HG02840 (cell line): ENCODE data around the gene NSMF.
"Not testable (repeated sequence)": the region's sequence is repeated elsewhere in the genome, so short reads cannot be mapped to it uniquely, and the experiment has no call there.

ENCODE experiments used
- ATAC-seq: cut with Tn5 transposase; IDR thresholded peaks from one replicate; pipeline ENCODE4 v1.9.1; 2021; ENCODE audit warnings: mild to moderate bottlenecking, moderate library complexity, moderate number of reproducible peaks; ENCODE audit not compliant: unreplicated experiment, low FRiP score

NSMF gene

DNA sequence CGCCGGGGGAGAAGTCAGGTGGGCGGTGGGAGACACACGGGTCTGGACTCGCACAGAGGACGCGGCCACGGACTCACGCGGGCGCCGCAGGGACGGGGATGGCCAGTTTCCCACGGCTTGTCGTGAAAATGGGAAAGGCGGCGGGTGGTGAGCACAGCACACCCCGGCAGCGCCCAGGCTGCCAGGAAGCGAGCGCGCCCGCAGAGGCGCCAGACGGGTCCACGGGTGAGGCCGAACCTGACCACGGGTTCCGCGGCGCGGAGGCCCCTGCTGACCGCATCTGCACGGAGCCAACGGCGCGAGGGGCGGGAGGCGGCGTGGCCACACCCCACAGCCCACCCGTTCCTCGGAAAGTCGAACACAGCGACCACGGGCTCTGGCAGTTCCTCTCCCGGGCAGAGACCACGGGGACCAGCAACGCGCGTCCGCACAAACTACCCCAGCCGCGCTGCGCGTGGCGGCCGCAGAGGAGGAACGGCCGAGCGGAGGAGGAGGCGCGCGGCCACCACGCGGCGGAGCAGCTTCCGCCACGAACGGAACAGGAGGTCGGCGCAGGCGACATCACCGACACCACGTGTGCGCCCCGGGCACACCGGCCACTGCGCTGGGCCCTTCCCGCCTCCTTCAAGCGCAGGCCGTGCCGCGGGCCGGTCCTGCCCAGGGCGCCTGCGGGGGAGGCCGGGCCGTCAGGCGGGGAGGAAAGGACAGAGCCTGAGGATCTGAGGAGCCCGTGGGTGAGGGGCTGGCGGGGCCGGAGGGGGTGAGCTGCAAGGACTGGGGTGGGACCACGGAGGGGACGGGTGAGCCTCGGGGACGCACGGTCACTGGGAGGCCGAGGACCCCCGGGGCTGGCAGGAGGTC lies 41.7 kb downstream of the NSMF start:
- no peak for ATAC-seq

- no peak for ATAC-seq
Measured at GRCh38 chr9:137416563-137417151, 42.5 kb downstream of the NSMF start.

GRCh38 chr9:137416006-137416562 lies 43.0 kb downstream of the NSMF start:
- no peak for ATAC-seq

GRCh38 chr9:137415451-137415850 lies 43.7 kb downstream of the NSMF start:
- ATAC-seq, result no peak

GRCh38 chr9:137412431-137412830 lies 46.7 kb downstream of the NSMF start:
- no peak for ATAC-seq

- ATAC-seq, result no peak
Measured at GRCh38 chr9:137411645-137412380, 47.3 kb downstream of the NSMF start.

GRCh38 chr9:137411260-137411644 lies 47.9 kb downstream of the NSMF start:
- ATAC-seq, result no peak

- ATAC-seq, result no peak
Measured at GRCh38 chr9:137410891-137411249, 48.3 kb downstream of the NSMF start.

GRCh38 chr9:137410236-137410890 lies 48.8 kb downstream of the NSMF start:
- ATAC-seq, result not testable (repeated sequence)

DNA sequence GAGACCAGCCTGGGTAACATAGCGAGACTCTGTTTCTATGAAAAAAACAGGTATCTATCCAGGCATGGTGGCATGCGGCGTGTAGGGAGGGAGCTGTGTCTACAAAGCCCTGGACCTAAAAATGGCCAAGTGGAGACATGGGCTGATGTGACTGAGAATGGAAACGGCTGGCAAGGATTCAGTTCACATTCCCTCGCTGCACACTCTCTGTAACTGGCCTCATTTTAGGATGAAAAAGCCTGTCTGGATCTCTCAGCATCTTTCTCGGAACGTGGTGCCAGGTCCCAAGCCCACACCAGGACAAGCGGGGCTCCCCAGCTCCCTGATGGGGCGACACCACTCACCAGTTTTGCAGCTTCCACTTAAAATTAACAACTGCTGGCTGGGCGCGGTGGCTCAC lies 49.6 kb downstream of the NSMF start:
- ATAC-seq, result no peak

DNA sequence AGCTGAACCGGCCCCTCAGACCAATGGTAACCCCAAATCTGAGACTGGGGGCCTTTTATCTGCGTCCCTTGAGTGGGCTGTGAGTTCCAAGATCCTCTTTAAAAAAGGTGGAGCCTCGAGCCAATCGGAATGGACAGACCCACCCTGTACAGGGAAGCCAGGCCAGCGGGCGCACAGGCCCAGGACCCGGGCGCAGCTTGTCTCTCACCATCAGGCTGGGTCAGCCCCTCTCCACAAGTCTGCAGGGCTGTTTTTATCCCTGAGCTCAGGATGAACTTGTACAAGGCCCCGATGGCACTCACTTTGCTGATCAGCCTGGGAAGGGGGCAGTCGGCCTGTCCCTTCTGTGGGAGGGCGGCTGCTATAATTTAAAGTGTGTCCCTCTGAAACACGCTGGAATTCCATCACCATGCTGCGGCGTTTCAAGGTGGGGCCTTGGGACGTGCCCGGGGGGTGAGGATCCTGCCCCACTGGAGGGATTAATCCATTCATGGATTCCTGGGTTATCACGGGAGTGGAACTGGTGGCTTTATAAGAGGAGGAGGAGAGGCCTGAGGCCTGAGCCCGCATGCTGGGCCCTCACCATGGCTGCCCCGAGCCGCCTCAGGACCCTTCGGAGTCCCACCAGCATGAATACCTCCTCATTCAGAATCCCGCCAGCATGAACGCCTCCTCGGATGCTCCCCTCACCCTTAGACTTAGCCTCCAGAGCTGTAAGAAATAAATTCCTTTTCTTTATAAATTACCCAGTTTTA lies 50.3 kb downstream of the NSMF start:
- ATAC-seq, result no peak

DNA sequence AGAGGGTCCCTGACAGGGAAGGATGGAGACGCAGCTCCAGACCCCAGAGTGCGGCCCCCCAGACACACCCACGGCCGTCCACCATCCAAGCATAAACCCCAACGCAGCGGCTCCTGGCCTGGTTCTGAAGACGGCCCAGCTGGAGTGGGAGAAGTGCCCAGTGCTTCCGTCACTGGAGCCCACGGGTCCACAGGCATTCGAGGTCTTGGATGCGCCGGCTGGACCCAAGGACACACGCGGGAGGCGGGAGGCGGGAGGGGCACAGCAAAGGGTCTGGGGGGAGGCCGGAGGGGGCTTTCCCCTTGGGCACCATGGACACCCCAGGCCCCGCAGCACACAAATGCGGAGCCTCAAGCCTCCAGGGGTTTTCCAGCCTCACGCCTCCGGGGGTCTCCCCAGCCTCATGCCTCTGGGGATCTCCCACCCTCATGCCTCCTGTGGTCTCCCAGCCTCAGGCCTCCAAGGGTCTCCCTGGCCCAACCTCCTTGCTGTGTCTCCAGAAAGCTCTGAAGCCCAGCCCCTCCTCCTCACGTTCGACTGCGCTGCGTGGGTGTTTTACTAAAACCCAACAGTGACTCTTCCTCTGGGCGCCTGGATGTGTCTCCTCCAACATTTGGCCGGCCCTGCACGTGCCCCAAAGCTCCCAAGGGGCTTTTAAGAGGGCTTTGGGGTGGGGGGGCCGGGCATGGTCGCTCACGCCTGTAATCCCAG lies 51.4 kb downstream of the NSMF start:
- no peak for ATAC-seq

- no peak for ATAC-seq
Measured at GRCh38 chr9:137406876-137407589, 52.1 kb downstream of the NSMF start.

DNA sequence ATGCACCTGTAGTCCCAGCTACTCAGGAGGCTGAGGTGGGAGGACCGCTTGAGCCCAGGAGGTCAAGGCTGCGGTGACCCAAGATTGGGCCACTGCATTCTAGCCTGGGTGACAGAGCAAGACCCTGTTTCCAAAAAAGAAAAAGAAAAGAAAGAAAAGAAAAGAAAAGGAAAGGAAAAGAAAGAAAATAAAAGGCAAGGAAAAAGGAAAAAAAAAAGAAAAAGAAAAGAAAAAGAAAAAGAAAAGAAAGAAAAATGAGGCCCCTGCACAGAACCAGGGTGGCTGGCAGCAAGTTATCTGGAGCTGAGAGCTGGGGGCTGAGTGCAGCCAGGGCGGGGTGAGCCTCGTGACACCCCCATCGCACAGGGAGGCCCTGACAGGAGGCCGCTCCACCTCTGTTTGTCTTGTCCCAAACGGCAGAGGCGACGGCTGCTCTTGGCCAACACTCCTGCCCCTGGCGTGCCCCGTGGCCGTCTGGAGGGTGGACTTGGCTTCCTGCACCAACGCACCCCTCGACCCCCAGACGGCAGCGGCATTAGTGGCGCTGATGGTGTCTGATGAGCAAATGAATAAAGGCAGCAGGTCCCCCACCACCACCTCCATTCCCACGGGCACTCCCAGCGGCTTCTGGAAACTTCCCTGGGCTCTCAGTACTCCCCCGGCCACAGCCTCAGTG lies 52.9 kb downstream of the NSMF start:
- ATAC-seq, result no peak

DNA sequence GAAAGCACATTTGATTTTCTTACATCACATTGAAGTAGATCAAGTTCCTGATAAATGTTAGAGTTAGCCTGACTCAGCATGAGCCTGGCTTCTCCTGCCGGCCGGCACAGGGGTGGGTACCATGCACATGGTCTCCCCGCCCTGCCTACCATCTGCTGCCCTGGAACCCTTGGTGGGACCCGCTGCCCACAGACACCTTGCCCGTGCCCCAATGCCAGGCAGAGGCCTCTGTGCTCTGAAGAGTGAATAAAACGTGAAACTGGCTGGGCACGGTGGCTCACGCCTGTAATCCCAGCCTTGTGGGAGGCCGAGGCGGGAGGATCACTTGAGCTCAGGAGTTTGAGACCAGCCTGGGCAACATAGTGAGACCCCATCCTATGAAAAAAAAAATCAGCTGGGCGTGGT lies 53.5 kb downstream of the NSMF start:
- ATAC-seq, result no peak

- ATAC-seq, result no peak
Measured at GRCh38 chr9:137404961-137405567, 54.1 kb downstream of the NSMF start.

DNA sequence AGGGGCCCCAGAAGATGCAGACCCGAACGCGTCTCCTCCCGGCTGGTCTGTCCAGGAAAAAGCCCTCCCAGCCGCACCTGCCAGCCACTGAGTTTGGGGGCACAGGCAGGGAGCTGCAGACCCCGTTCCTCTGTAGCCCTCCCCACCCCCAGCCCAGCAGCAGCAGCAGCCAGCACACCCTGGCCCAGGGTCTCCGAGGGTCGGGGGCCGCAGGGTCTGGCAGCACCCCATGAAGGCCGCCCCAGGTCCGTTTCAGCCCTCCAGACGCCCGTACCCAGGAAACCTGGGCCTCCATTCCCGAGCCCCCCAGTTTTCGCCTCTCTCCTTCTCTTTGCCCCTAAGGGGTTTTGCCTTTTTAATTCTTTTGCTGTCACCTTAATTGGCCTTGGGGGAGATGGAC lies 55.9 kb downstream of the NSMF start:
- no peak for ATAC-seq

DNA sequence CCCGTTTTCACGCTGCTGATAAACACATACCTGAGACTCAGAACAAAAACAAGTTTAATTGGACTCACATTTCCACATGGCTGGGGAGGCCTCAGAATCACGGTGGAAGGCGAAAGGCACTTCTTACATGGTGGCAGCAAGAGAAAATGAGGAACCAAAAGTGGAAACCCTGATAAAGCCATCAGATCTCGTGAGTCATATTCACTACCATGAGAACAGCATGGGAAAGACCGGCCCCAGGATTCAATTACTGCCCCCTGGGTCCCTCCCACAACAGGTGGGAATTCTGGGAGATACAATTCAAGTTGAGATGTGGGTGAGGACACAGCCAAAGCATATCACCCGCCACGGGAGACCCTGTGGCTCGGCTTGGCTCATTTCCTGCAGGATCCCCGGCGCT lies 56.4 kb downstream of the NSMF start:
- ATAC-seq, result no peak
